Stimulated activated CD4-positive, alpha-beta T cell treated with anti-CD3 and anti-CD28 coated beads, Interleukin-2, amount 100 ng/mL, for 48 hours (primary cell): Measurements from ENCODE around the gene CCDC124.
"Not testable (repeated sequence)": the region's sequence is repeated elsewhere in the genome, so short reads cannot be mapped to it uniquely, and the experiment has no call there.

Source experiments
- DNase-seq, 2 donors: peaks; one replicate each; pipeline ENCODE4 v3.0.0-alpha.2; 2020

CCDC124 gene

GRCh38 chr19:17954401-17954800, 21.6 kb downstream of the CCDC124 start:
- no peak for DNase-seq

- DNase-seq, result no peak
These were observed 24.5 kb downstream of the CCDC124 start for GRCh38 chr19:17957149-17957849.

GRCh38 chr19:17957885-17958284, 25.1 kb downstream of the CCDC124 start:
- no peak for DNase-seq

GRCh38 chr19:17963936-17964691, 31.3 kb downstream of the CCDC124 start:
- no peak for DNase-seq

GRCh38 chr19:17965370-17966128, 32.7 kb downstream of the CCDC124 start:
- no peak for DNase-seq

- no peak for DNase-seq
These were observed 33.3 kb downstream of the CCDC124 start for GRCh38 chr19:17966129-17966483.

- no peak for DNase-seq
These were observed 33.9 kb downstream of the CCDC124 start, which contains the start of gene KCNN1 for GRCh38 chr19:17966550-17967256. TSS of gene KCNN1 (plus strand) at chr19:17967107. CDS start at chr19:17973889, 6,782 bp downstream.

GRCh38 chr19:17967257-17968051, 34.6 kb downstream of the CCDC124 start:
- no peak for DNase-seq

- no peak for DNase-seq
These were observed 35.5 kb downstream of the CCDC124 start for GRCh38 chr19:17968362-17968761.

GRCh38 chr19:17969096-17969792, 36.4 kb downstream of the CCDC124 start:
- DNase-seq, result no peak

- DNase-seq, result no peak
These were observed 39.4 kb downstream of the CCDC124 start for GRCh38 chr19:17972230-17972629.

- no peak for DNase-seq
These were observed 40.9 kb downstream of the CCDC124 start for GRCh38 chr19:17973759-17974158.

- DNase-seq, result no peak
These were observed 41.7 kb downstream of the CCDC124 start for GRCh38 chr19:17974551-17974950.

GRCh38 chr19:17975032-17975431, 42.2 kb downstream of the CCDC124 start:
- no peak for DNase-seq

- no peak for DNase-seq
These were observed 44.2 kb downstream of the CCDC124 start for GRCh38 chr19:17977021-17977420.

GRCh38 chr19:17977488-17977887, 44.7 kb downstream of the CCDC124 start:
- no peak for DNase-seq

GRCh38 chr19:17981611-17982010, 48.8 kb downstream of the CCDC124 start:
- DNase-seq, result no peak

GRCh38 chr19:17982430-17982829, 49.6 kb downstream of the CCDC124 start:
- no peak for DNase-seq

- DNase-seq, result no peak
These were observed 52.4 kb downstream of the CCDC124 start for GRCh38 chr19:17985037-17985818.

GRCh38 chr19:17986569-17986968, 53.8 kb downstream of the CCDC124 start:
- DNase-seq, result not testable (repeated sequence)

- DNase-seq, result no peak
These were observed 55.3 kb downstream of the CCDC124 start for GRCh38 chr19:17988161-17988560.
